AG08396 (cell line): ENCODE data around the gene FAM222A.

Experiments used
- DNase-seq: peaks from one replicate; pipeline ENCODE4 v3.0.0; 2012; ENCODE audit warnings: low spot score, mixed read lengths

Gene FAM222A

GRCh38 chr12:109713187-109714070 lies at the start of gene FAM222A:
FAM222A (plus strand) TSS chr12:109713825; CDS start chr12:109744147, 30,322 bp downstream.
- peak; percentile 99 for DNase-seq

- DNase-seq = no peak
Observed at GRCh38 chr12:109664402-109664801, 49.2 kb upstream of the FAM222A start.

DNA sequence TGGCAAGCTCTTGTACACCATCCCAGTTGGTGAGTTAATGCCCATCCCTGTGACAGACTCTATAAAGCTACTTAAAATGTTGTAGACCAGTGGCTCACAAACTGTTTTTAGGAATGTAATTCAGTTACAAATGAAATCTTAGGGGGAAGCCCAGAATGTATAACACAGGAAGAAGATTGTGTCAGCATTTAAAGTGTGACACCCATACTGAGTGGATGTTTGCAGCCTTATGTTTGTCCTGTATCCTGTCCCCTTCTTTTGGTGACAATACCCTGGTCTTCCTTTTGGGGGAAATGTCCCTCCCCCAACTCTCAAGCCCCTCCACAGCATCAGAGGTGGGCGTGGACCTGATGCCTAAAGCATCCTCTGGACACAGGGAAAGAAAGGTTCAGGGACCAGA lies 47.6 kb upstream of the FAM222A start:
- no peak for DNase-seq

- no peak for DNase-seq
Observed at GRCh38 chr12:109670731-109671130, 42.9 kb upstream of the FAM222A start.

DNA sequence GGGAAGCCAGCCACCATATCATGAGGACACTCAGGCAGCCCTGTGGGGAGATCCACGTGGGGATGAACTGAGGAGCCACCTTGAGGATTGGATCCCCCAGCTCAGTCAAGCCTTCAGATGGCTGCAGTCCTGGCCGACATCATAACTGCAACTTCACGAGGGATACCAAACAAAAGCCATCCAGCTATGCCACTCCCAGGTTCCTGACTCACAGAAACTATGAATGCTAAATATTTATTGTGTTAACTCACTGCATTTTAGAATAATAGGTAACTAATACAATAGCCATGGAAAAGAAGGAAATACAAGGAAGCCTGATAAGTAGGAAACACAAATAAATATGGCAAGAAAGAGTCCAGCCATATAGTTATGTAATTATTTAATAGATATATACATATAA lies 42.1 kb upstream of the FAM222A start:
- no peak for DNase-seq

DNA sequence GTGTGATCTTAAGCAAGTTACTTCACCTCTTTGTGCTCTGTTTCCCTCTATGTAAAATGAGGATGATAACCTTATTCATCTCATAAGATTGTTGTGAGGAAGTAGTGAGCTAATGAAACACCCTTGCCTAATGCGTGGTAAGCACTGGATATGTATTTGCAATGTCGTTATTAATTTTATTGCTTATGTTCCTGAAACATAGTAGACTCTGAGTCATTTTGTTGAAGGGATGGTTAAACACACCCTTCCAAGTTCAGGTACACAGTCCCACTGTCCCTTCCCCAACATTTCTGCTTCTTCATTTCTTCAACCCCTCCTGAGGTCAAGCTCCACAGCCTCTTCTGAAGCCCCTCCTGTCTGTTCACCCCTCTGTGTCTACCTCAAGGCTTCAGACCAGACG lies 40.2 kb upstream of the FAM222A start:
- DNase-seq = no peak

GRCh38 chr12:109673884-109674283 lies 39.7 kb upstream of the FAM222A start:
- DNase-seq = no peak

- DNase-seq = no peak
Observed at GRCh38 chr12:109675411-109675810, 38.2 kb upstream of the FAM222A start.

DNA sequence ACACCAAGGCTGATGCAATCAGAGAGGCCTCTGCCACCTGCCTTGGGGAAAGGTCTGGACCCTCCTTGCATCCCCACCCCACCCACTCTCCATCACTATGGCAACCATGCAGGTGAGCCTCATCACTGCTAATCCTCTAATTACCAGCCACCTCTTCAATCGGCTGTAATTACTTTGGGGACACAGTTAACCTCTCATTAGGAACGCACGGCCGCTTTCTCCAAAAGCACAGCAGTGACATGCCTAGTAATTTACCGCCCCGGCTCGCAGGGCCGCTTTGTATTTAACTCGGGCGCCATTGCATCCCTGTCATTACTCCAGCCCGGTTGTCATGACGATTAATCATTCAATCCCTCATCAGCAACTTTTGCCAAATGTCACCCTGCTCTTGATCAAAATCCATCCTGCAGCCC lies 36.3 kb upstream of the FAM222A start:
- no peak for DNase-seq

DNA sequence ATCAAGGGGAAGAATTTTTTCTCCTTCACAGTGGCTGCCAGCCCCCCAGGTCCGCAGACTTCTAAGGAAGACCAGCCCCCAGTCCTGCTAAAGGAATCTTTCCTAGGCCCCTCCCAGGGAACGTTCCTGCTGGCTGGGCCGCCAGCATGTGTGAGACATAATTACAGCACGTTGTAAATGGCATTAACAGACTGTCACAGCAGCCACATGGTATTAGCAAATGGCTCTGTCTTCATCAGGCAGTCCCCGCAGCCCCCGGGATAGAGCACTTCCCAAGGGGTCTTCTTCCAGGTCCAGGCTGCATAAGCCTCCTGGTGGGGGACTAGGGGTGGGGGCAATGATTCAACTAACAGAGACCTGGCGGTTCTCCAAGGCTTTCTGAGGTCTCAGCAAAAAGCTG lies 34.9 kb upstream of the FAM222A start:
- no peak for DNase-seq

- no peak for DNase-seq
Observed at GRCh38 chr12:109679501-109680263, 33.9 kb upstream of the FAM222A start.

GRCh38 chr12:109680264-109681005 lies 33.2 kb upstream of the FAM222A start:
- DNase-seq = no peak

DNA sequence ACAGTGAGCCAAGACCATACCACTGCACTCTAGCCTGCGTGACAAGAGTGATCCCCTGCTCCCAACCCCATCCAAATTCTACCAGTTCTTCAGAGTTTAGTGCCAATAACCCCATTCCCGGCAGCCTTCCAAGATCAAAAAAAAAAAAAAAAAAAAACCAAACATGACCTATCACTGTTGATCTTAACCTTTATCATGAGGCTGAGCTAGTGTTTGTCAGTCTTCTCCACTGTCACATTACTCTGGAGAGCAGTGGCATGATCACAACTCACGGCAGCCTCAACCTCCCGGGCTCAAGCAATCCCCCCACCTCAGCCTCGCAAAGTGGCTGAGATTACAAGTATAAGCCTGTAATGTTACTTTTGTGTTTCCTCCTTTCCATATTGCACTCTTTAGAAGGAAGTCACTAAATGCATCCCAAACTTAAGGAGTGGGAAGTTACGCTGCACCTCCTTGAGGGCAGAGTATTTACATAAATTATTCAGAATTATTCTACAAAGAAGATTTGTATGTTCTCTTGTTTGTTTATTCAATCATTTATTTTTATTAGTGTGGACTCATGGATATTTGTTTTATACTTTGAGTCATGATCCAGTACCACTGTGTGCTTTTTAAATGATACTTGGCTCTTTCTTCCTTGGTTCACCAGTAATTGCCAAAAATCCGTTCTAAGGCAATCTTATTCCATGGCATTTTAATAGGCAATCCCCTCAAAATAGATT lies 31.5 kb upstream of the FAM222A start:
- no peak for DNase-seq

- no peak for DNase-seq
Observed at GRCh38 chr12:109682708-109683060, 30.9 kb upstream of the FAM222A start.

GRCh38 chr12:109683316-109683715 lies 30.3 kb upstream of the FAM222A start:
- no peak for DNase-seq

GRCh38 chr12:109685574-109686447 lies 27.8 kb upstream of the FAM222A start:
- DNase-seq = no peak

DNA sequence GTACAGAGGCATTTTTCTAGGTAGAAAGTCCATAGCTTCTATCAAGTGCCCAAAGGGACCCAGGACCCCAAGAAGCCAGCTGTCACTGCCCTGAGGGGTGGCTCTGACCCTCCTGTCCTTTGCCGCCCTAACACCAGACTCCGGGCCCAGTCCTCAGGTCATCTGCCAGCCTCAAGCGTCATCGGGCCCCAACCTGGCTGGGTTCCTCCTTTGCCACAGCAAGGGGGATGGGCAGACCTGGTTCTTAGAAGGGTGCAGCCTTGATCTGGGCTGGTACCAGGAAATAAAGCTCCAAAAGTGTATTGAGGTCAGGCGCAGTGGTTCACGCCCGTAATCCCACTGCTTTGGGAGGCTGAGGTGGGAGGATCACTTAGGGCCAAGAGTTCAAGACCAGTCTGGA lies 27.1 kb upstream of the FAM222A start:
- DNase-seq = no peak

DNA sequence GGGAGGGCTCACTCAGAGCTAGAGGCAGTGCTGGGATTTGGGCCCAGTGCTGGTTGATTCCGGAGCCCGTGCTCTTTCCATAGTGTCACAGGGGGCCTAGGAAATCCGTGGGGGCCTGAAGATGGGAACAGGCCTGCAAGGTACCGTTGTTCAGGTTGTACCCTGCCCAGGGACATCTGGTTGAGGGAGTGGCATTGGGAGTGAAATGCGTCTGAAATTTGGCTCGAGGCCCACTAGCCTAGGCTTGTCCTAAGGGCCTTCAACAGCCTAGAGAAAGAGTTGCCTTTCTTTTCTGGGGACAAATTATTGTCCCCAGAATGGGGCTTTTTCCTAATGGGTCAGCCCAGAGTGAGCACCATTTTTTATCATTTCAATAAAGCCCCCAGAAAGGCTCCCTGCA lies 26.4 kb upstream of the FAM222A start:
- no peak for DNase-seq

- no peak for DNase-seq
Observed at GRCh38 chr12:109689426-109689825, 24.2 kb upstream of the FAM222A start.

- DNase-seq = no peak
Observed at GRCh38 chr12:109693160-109693559, 20.5 kb upstream of the FAM222A start.
